Nephron (organoid): ENCODE measurements around the gene EIF5.

Source experiments
- H3K27ac Mint-ChIP-seq, 3 experiments: 2 replicates each; pipeline ENCODE4 v1.8.0; 2020; ENCODE audit warnings: mixed read lengths in 3 of 3, mild to moderate bottlenecking in 2 of 3, moderate library complexity in 1 of 3
- H3K27me3 Mint-ChIP-seq: 2 replicates; pipeline ENCODE4 v1.8.0; 2021; ENCODE audit warnings: low read depth, mild to moderate bottlenecking, moderate library complexity, mixed read lengths
- H3K36me3 Mint-ChIP-seq: 2 replicates; pipeline ENCODE4 v1.8.0; 2020; ENCODE audit warnings: low read depth, mixed read lengths
- H3K4me1 Mint-ChIP-seq: 2 replicates; pipeline ENCODE4 v1.8.0; 2020; ENCODE audit warnings: mixed read lengths
- H3K4me3 Mint-ChIP-seq, 3 experiments: 2 replicates each; pipeline ENCODE4 v1.8.0; 2020; ENCODE audit warnings: mild to moderate bottlenecking in 3 of 3, mixed read lengths in 3 of 3, moderate library complexity in 2 of 3
- H3K9me3 Mint-ChIP-seq: 2 replicates; pipeline ENCODE4 v1.8.0; 2020; ENCODE audit warnings: mixed read lengths
- TF ChIP-seq, protein P1 (sequence below), 3 experiments: fragments of 200-600 bp; sonication (generic); IDR thresholded peaks; one replicate each; pipeline ENCODE4 v1.5.0; 2021; ENCODE audit warnings: antibody characterized with exemption in 3 of 3; ENCODE audit not compliant: unreplicated experiment in 3 of 3

Gene EIF5

DNA sequence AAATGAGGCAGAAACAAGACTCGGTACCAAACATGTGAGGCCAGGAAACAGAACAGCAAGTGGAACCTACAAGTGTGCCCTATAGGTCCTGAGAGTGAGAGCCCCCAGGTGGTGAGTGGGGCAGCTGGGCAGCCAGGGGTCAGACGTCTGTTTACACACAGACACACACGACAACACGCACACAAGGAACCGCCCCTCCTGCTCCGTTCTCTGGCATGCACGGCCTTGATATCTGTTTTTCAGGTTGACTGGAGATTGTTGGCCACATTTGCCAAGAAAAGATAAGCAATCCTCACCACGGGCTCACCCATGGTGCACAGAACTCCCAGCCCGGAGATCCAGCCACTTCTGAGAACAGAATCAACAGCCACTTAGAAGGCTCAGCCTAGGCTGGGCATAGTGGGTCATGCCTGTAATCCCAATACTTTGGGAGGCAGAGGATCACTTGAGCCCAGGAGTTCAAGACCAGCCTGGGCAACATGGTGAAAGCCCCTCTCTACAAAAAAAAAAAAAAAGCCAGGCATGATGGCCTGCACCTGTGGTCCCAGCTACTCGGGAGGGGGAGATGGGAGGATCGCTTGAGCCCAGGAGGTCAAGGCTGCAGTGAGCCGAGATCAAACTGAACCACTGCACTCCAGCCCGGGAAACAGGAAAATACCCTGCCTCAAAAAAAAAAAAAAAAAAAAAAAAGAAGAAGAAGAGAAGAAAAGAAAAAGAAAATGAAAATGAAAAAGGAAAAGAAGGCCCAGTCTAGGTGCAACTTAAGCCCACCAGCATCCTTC, 19.4 kb upstream of the EIF5 start:
- H3K27me3 Mint-ChIP-seq, result peaks cover 16% of the 10 kb centered on the region
- H3K9me3 Mint-ChIP-seq, result no peaks in the 10 kb centered on the region

DNA sequence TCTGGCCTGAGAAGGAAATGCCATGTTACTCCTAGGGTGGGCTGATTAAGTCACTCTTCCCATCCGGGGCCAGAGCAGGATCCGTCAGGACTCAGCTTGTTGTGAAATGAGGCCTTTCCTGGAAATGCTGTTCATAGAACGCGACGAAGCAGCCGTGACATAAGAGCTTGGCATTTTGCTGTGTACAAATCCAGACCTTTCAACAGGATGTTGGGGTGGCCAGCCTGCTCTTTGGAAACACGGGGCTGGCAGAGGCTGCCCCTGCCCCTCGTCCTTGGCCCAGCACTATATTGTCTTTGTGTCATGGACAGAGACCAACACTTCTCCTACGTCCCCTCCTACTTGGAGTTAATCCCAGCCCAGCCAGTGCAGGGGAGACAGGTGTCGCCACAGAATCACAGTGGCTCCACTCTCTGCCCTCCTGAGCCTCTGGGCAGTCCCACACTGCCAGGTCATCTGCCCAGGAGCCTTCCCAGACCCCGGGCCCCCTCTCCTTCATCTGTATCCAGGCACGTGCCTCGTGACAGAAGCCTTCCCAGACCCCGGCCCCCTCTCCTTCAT, 18.6 kb upstream of the EIF5 start:
- TF ChIP-seq, protein P1, sequence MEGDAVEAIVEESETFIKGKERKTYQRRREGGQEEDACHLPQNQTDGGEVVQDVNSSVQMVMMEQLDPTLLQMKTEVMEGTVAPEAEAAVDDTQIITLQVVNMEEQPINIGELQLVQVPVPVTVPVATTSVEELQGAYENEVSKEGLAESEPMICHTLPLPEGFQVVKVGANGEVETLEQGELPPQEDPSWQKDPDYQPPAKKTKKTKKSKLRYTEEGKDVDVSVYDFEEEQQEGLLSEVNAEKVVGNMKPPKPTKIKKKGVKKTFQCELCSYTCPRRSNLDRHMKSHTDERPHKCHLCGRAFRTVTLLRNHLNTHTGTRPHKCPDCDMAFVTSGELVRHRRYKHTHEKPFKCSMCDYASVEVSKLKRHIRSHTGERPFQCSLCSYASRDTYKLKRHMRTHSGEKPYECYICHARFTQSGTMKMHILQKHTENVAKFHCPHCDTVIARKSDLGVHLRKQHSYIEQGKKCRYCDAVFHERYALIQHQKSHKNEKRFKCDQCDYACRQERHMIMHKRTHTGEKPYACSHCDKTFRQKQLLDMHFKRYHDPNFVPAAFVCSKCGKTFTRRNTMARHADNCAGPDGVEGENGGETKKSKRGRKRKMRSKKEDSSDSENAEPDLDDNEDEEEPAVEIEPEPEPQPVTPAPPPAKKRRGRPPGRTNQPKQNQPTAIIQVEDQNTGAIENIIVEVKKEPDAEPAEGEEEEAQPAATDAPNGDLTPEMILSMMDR (IDR thresholded peaks at IDR 0.05; ENCODE audit: unreplicated experiment in 3 of 3), result no peak
- H3K9me3 Mint-ChIP-seq, result no peaks in the 10 kb centered on the region
- peaks cover 16% of the 10 kb centered on the region for H3K27me3 Mint-ChIP-seq
- peaks cover 8% of the 10 kb centered on the region for H3K4me1 Mint-ChIP-seq
- no peak overlapping the region for H3K4me3 Mint-ChIP-seq
- H3K36me3 Mint-ChIP-seq, result no peaks in the 10 kb centered on the region
- H3K27ac Mint-ChIP-seq, result no peak overlapping the region

More for the DNA sequence above, 19.4 kb upstream of the EIF5 start:
- Mint-ChIP-seq H3K4me3 (no peak overlapping the region), H3K4me1 (peaks cover 8% of the 10 kb centered on the region), H3K27ac (no peak overlapping the region), H3K36me3 (no peaks in the 10 kb centered on the region)
- TF ChIP-seq, protein P1 (IDR thresholded peaks at IDR 0.05; ENCODE audit: unreplicated experiment in 3 of 3), result no peak

DNA sequence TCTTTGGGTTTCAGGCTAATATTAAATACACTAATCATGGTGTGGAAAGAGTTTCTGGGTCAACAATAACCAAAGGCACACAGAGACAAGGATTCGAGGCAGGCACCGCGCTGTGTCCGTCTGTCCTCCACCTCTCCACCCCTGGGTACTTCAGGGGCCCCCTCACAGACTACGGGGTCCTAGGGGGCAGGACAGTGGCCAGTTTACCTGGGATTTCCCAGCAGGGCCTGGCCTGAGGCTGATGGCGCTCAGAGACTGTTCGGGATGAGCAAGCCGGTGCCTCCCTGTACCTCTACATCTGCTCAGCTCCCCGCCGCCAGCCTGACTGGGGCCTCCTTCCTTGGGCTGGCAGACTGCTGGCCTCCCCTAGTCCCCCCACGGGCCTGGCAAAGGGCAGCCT, 18.1 kb upstream of the EIF5 start:
- H3K9me3 Mint-ChIP-seq, result no peaks in the 10 kb centered on the region
- TF ChIP-seq, protein P1 (IDR thresholded peaks at IDR 0.05; ENCODE audit: unreplicated experiment in 3 of 3), result no peak
- H3K36me3 Mint-ChIP-seq, result no peaks in the 10 kb centered on the region
- no peak overlapping the region for H3K27ac Mint-ChIP-seq
- H3K4me1 Mint-ChIP-seq, result peaks cover 8% of the 10 kb centered on the region
- H3K4me3 Mint-ChIP-seq, result no peak overlapping the region
- peaks cover 18% of the 10 kb centered on the region for H3K27me3 Mint-ChIP-seq

GRCh38 chr14:103316721-103317121, 17.3 kb upstream of the EIF5 start:
- H3K27me3 Mint-ChIP-seq, result peaks cover 18% of the 10 kb centered on the region
- no peaks in the 10 kb centered on the region for H3K9me3 Mint-ChIP-seq
- TF ChIP-seq, protein P1 (IDR thresholded peaks at IDR 0.05; ENCODE audit: unreplicated experiment in 3 of 3), result no peak
- no peaks in the 10 kb centered on the region for H3K36me3 Mint-ChIP-seq
- H3K4me1 Mint-ChIP-seq, result peaks cover 8% of the 10 kb centered on the region
- no peak overlapping the region for H3K4me3 Mint-ChIP-seq
- H3K27ac Mint-ChIP-seq, result no peak overlapping the region

GRCh38 chr14:103317251-103317650, 16.8 kb upstream of the EIF5 start:
- Mint-ChIP-seq H3K4me3 (no peak overlapping the region), H3K4me1 (peaks cover 8% of the 10 kb centered on the region), H3K36me3 (no peaks in the 10 kb centered on the region), H3K9me3 (no peaks in the 10 kb centered on the region), H3K27ac (no peak overlapping the region), H3K27me3 (peaks cover 18% of the 10 kb centered on the region)
- TF ChIP-seq, protein P1 (IDR thresholded peaks at IDR 0.05; ENCODE audit: unreplicated experiment in 3 of 3), result no peak
